Upper lobe of right lung (tissue), 1 donor: ENCODE results near the gene ARMC9. TPM values are rescaled to one million over a fixed set of nuclear protein-coding genes. Genes with fewer than 3 reads are reported as not detected.
"Not testable (repeated sequence)": the region's sequence is repeated elsewhere in the genome, so short reads cannot be mapped to it uniquely, and the experiment has no call there.

Source experiments
- ATAC-seq: fragments of 200-7000 bp; cut with Tn5 transposase; one replicate; pipeline ENCODE4 v1.9.1; 2020; ENCODE audit warnings: mild to moderate bottlenecking, moderate library complexity
- DNase-seq: peaks from one replicate; pipeline ENCODE4 v3.0.0-alpha.2; 2020
- H3K27ac ChIP-seq: fragments of 200-600 bp; one replicate; pipeline ENCODE4 v1.8.0; 2022
- H3K27me3 ChIP-seq: fragments of 200-600 bp; one replicate; pipeline ENCODE4 v1.8.0; 2022; ENCODE audit warnings: mild to moderate bottlenecking
- H3K36me3 ChIP-seq: fragments of 200-600 bp; one replicate; pipeline ENCODE4 v1.8.0; 2022
- H3K4me1 ChIP-seq: fragments of 200-600 bp; one replicate; pipeline ENCODE4 v1.8.0; 2022
- H3K4me3 ChIP-seq: fragments of 200-600 bp; one replicate; pipeline ENCODE4 v1.8.0; 2022; ENCODE audit warnings: mild to moderate bottlenecking
- H3K9me3 ChIP-seq: fragments of 200-600 bp; one replicate; pipeline ENCODE4 v1.8.0; 2022
- CTCF ChIP-seq: fragments of 200-600 bp; IDR thresholded peaks from one replicate; pipeline ENCODE4 v1.8.0; 2022; ENCODE audit warnings: antibody characterized with exemption
- intact Hi-C: fragments of 100-400 bp; cut with DNase I; formaldehyde crosslinking; loops from one replicate; pipeline ENCODE4 v1.11.0; 2022
- total RNA-seq: library from RNA; stranded (reverse); fragmentation: NEBNext Ultra II Directional; extraction: Animal tissue kit (Norgen Biotek cat#: 25700); gene quantifications from one replicate; pipeline ENCODE4 v1.2.1, GENCODE V29; 2021
- donor health status: DM: no; HTN: yes; CAD: no; lungs with severe emphysema.

The ARMC9 gene
- total RNA-seq, 1 donor from 2014 or later: 37.1 TPM

- TF ChIP-seq CTCF: no peak
- no peak overlapping the region for H3K27ac ChIP-seq
- no peak for DNase-seq
- H3K4me1 ChIP-seq: peaks cover 30% of the 10 kb centered on the region
- ATAC-seq: no peak
- no peaks in the 10 kb centered on the region for H3K9me3 ChIP-seq
- peaks cover 6% of the 10 kb centered on the region for H3K36me3 ChIP-seq
- H3K27me3 ChIP-seq: peaks cover 5% of the 10 kb centered on the region
- H3K4me3 ChIP-seq: no peak overlapping the region
- intact Hi-C loops: loop anchor here (10.0 kb wide), 1 partner anchor 173 kb away; no protein-coding TSS in a partner anchor
Measured at GRCh38 chr2:231397928-231398294, 199.5 kb downstream of the ARMC9 start.

- H3K4me1 ChIP-seq: peaks cover 29% of the 10 kb centered on the region
- no peak overlapping the region for H3K4me3 ChIP-seq
Measured at GRCh38 chr2:231398585-231398984, 200.2 kb downstream of the ARMC9 start.

GRCh38 chr2:231399046-231399852, 200.8 kb downstream of the ARMC9 start:
- TF ChIP-seq CTCF: no peak
- Histone ChIP-seq H3K27ac (no peak overlapping the region), H3K4me3 (no peak overlapping the region), H3K36me3 (peaks cover 6% of the 10 kb centered on the region), H3K9me3 (no peaks in the 10 kb centered on the region), H3K27me3 (peaks cover 5% of the 10 kb centered on the region), H3K4me1 (peaks cover 23% of the 10 kb centered on the region)
- ATAC-seq (no peak), DNase-seq (no peak)
- intact Hi-C loops: loop anchor here (10.0 kb wide), 1 partner anchor 174 kb away; no protein-coding TSS in a partner anchor

More at GRCh38 chr2:231398585-231398984, 200.2 kb downstream of the ARMC9 start:
- DNase-seq (no peak), ATAC-seq (no peak)
- Histone ChIP-seq H3K9me3 (no peaks in the 10 kb centered on the region), H3K36me3 (peaks cover 6% of the 10 kb centered on the region), H3K27me3 (peaks cover 5% of the 10 kb centered on the region), H3K27ac (no peak overlapping the region)
- intact Hi-C loops: loop anchor here (10.0 kb wide), 1 partner anchor 174 kb away; no protein-coding TSS in a partner anchor
- no peak for TF ChIP-seq CTCF

- H3K4me3 ChIP-seq: no peak overlapping the region
- intact Hi-C loops: loop anchor here (10.0 kb wide), 1 partner anchor 175 kb away; no protein-coding TSS in a partner anchor
- peaks cover 3% of the 10 kb centered on the region for H3K27me3 ChIP-seq
- peaks cover 6% of the 10 kb centered on the region for H3K36me3 ChIP-seq
- ATAC-seq (peak; percentile 42), DNase-seq (no peak)
- no peak for TF ChIP-seq CTCF
- H3K9me3 ChIP-seq: no peaks in the 10 kb centered on the region
- H3K27ac ChIP-seq: peak overlapping the region; percentile 60
- H3K4me1 ChIP-seq: peaks cover 21% of the 10 kb centered on the region
Measured at GRCh38 chr2:231399853-231400680, 201.6 kb downstream of the ARMC9 start.

GRCh38 chr2:231400681-231401080, 202.2 kb downstream of the ARMC9 start:
- ATAC-seq, DNase-seq, H3K36me3 ChIP-seq, H3K9me3 ChIP-seq, intact Hi-C loops, H3K27me3 ChIP-seq, H3K4me3 ChIP-seq: not testable (repeated sequence)
- H3K27ac ChIP-seq: peak overlapping the region; percentile 60
- H3K4me1 ChIP-seq: peaks cover 19% of the 10 kb centered on the region

- intact Hi-C loops, H3K27ac ChIP-seq, DNase-seq, ATAC-seq, H3K4me3 ChIP-seq, H3K36me3 ChIP-seq, H3K9me3 ChIP-seq, H3K27me3 ChIP-seq: not testable (repeated sequence)
- H3K4me1 ChIP-seq: peaks cover 19% of the 10 kb centered on the region
Measured at GRCh38 chr2:231401101-231401500, 202.7 kb downstream of the ARMC9 start.

GRCh38 chr2:231403421-231404182, 205.2 kb downstream of the ARMC9 start:
- H3K4me1 ChIP-seq: peaks cover 19% of the 10 kb centered on the region
- ATAC-seq, H3K27ac ChIP-seq, H3K27me3 ChIP-seq, DNase-seq, intact Hi-C loops, H3K36me3 ChIP-seq, H3K4me3 ChIP-seq, H3K9me3 ChIP-seq: not testable (repeated sequence)

- intact Hi-C loops, ATAC-seq, H3K27ac ChIP-seq, H3K36me3 ChIP-seq, H3K4me3 ChIP-seq, H3K27me3 ChIP-seq, DNase-seq, H3K9me3 ChIP-seq: not testable (repeated sequence)
- H3K4me1 ChIP-seq: peaks cover 15% of the 10 kb centered on the region
Measured at GRCh38 chr2:231404183-231404578, 205.8 kb downstream of the ARMC9 start.
